GM19452 (cell line): ENCODE measurements around the gene DPP4.

Experiments
- ATAC-seq: cut with Tn5 transposase; IDR thresholded peaks from one replicate; pipeline ENCODE4 v1.9.1; 2021; ENCODE audit not compliant: unreplicated experiment

DPP4 gene

GRCh38 chr2:162021516-162022058 is 52.4 kb downstream of the DPP4 start:
- ATAC-seq: no peak

- no peak for ATAC-seq
Observed at GRCh38 chr2:162018530-162018929, 55.5 kb downstream of the DPP4 start.

GRCh38 chr2:162017233-162017632 is 56.8 kb downstream of the DPP4 start:
- ATAC-seq: no peak

- ATAC-seq: no peak
Observed at GRCh38 chr2:162016080-162016479, 57.9 kb downstream of the DPP4 start.

GRCh38 chr2:162014751-162015150 is 59.3 kb downstream of the DPP4 start:
- ATAC-seq: no peak

GRCh38 chr2:162013514-162014475 is 60.2 kb downstream of the DPP4 start:
- no peak for ATAC-seq

GRCh38 chr2:162012565-162013058 is 61.4 kb downstream of the DPP4 start:
- ATAC-seq: no peak

- ATAC-seq: no peak
Observed at GRCh38 chr2:162011706-162012564, 62.1 kb downstream of the DPP4 start.

- no peak for ATAC-seq
Observed at GRCh38 chr2:162009543-162009942, 64.5 kb downstream of the DPP4 start.

- no peak for ATAC-seq
Observed at GRCh38 chr2:162007447-162008040, 66.5 kb downstream of the DPP4 start.

GRCh38 chr2:162006337-162006736 is 67.7 kb downstream of the DPP4 start:
- no peak for ATAC-seq

- ATAC-seq: no peak
Observed at GRCh38 chr2:162004031-162004430, 70.0 kb downstream of the DPP4 start.

GRCh38 chr2:162002623-162003235 is 71.3 kb downstream of the DPP4 start:
- no peak for ATAC-seq

- no peak for ATAC-seq
Observed at GRCh38 chr2:162000431-162000830, 73.6 kb downstream of the DPP4 start.

GRCh38 chr2:161999321-161999720 is 74.7 kb downstream of the DPP4 start:
- no peak for ATAC-seq

GRCh38 chr2:161998857-161999256 is 75.2 kb downstream of the DPP4 start:
- ATAC-seq: no peak

- ATAC-seq: no peak
Observed at GRCh38 chr2:161997916-161998471, 76.0 kb downstream of the DPP4 start.

- no peak for ATAC-seq
Observed at GRCh38 chr2:161995553-161996016, 78.4 kb downstream of the DPP4 start.

- ATAC-seq: no peak
Observed at GRCh38 chr2:161994761-161995520, 79.1 kb downstream of the DPP4 start.
